GM18507 (cell line): Measurements from ENCODE around the gene CEP97.
"Not testable (repeated sequence)": the region's sequence is repeated elsewhere in the genome, so short reads cannot be mapped to it uniquely, and the experiment has no call there.

ENCODE experiments used
- DNase-seq: peaks from one replicate; pipeline ENCODE4 v3.0.0; 2011; ENCODE audit warnings: low read depth; ENCODE audit not compliant: insufficient read length; ENCODE audit errors: extremely low spot score
- FAIRE-seq: peaks from 2 replicates; lab custom pipeline; 2011; peaks lifted over from hg19 to GRCh38; lab: Jason Lieb, UNC

Gene CEP97

GRCh38 chr3:101695779-101696372, 28.5 kb upstream of the CEP97 start:
- DNase-seq (no peak), FAIRE-seq (peak; percentile 67)

- no peak for DNase-seq
- no peak for FAIRE-seq
These were observed 22.4 kb upstream of the CEP97 start for GRCh38 chr3:101701696-101702634.

- FAIRE-seq: no peak
These were observed 21.7 kb upstream of the CEP97 start for GRCh38 chr3:101702726-101703125.

DNA sequence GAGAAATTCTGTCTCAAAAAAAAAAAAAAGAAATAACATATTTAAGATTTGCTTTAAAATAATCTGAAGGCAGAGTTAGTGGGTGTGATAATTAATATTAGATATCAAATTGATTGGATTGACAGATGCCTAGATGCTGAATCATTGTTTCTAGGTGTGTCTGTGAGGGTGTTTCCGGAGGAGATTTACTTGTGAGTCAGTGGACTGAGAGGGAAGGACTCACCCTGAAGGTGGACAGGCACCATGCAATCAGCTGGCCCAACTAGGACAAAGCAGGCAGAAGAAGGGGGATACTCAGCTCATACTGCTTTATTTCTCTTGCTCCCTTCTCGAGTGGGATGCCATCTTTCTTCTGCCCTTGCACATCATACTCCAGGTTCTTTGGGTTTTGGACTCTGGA, 21.2 kb upstream of the CEP97 start:
- no peak for FAIRE-seq
- no peak for DNase-seq

More at GRCh38 chr3:101702726-101703125, 21.7 kb upstream of the CEP97 start:
- DNase-seq: no peak

DNA sequence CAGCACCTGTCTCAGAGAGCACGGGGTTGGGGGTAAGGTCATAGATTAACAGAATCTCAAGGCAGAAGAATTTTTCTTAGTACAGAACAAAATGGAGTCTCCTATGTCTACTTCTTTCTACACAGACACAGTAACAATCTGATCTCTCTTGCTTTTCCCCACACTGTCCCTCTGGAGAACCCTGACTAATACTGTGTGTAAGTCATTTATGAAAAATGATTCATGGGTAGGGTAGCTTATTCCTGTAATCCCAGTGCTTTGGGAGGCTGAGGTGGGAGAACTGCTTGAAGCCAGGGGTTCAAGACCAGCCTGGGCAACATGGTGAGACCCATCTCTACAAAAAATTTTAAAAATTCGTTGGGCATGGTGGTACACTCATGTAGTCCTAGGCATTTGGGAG, 19.8 kb upstream of the CEP97 start:
- DNase-seq, FAIRE-seq: not testable (repeated sequence)

GRCh38 chr3:101709126-101709525, 15.3 kb upstream of the CEP97 start:
- no peak for DNase-seq
- FAIRE-seq: no peak

- no peak for FAIRE-seq
- DNase-seq: no peak
These were observed 6.0 kb upstream of the CEP97 start for GRCh38 chr3:101718455-101718854.

- FAIRE-seq (no peak), DNase-seq (no peak)
These were observed 4.7 kb upstream of the CEP97 start for GRCh38 chr3:101719604-101720185.

GRCh38 chr3:101720851-101721840, 3.3 kb upstream of the CEP97 start:
- FAIRE-seq (peak; percentile 64), DNase-seq (no peak)

GRCh38 chr3:101722394-101723173, 1.8 kb upstream of the CEP97 start:
- DNase-seq (peak; percentile 38), FAIRE-seq (peak; percentile 95)

GRCh38 chr3:101725194-101725889, 928 bp downstream of the CEP97 start:
- peak; percentile 61 for FAIRE-seq
- DNase-seq: no peak

DNA sequence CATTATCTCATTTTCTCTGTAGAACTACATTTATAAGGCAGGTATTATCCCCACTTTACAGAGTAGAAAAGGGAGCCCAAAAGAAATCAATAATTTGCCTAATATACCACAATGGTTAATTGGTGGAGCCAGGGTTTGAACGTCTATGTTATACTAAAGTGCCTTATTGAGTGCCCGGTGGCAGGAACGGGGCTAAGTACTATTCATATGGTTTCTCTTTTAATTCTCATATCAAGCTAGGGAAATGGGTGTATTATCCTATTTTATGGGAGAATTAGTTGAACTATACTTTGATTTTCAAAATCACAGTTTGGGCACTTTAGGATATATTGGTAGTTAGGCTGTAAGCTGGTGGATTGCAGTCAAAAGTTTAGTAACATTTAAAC, 1.5 kb downstream of the CEP97 start:
- DNase-seq: no peak
- FAIRE-seq: no peak

DNA sequence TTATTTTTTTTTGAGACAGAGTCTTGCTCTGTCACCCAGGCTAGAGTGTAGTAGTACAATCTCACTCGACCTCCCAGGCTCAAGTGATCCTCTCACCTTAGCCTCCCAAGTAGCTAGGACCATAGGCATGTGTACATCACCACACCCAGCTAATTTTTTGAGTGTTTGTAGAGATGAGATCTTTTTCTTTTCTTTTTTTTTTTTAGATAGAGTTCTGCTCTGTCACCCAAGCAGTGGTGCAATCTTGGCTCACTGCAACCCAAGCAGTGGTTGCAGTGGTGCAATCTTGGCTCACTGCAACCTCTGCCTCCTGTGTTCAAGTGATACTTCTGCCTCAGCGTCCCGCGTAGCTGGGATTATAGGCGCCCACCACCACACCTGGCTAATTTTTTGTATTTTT, 5.2 kb downstream of the CEP97 start:
- no peak for FAIRE-seq
- no peak for DNase-seq

GRCh38 chr3:101730839-101731238, 6.4 kb downstream of the CEP97 start:
- FAIRE-seq: no peak
- no peak for DNase-seq

DNA sequence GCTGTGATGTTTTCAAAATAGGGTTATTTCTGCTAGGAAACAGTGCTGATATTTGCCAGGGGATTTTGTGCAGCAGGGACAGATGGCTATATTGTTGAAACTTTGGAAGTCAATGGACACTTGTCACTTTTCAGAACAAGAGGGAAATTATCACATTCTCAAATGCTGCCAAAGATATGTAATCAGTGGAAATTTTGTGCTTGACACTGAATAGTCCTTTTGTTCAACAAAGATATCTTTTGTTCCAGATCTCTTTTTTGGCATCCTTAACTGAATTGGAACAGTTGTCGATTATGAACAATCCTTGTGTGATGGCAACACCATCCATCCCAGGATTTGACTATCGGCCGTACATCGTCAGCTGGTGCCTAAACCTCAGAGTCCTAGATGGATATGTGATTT, 7.8 kb downstream of the CEP97 start:
- no peak for DNase-seq

DNA sequence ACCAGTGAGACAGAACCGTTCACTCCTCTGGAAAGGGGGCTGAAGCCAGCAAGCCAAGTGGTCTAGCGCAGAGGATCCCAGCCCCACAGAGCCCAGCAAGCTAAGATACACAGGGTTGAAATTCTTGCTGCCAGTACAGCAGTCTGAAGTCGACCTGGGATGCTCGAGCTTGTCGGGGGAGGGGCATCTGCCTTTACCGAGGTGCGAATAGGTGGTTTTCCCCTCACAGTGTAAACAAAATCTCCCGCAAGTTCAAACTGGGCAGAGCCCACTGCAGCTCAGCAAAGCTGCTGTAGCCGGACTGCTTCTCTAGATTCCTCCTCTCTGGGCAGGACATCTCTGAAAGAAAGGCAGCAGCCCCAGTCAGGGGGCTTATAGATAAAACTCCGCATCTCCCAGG, 11.4 kb downstream of the CEP97 start:
- DNase-seq: no peak
- FAIRE-seq: no peak

More for the DNA sequence above, 7.8 kb downstream of the CEP97 start:
- FAIRE-seq: no peak

DNA sequence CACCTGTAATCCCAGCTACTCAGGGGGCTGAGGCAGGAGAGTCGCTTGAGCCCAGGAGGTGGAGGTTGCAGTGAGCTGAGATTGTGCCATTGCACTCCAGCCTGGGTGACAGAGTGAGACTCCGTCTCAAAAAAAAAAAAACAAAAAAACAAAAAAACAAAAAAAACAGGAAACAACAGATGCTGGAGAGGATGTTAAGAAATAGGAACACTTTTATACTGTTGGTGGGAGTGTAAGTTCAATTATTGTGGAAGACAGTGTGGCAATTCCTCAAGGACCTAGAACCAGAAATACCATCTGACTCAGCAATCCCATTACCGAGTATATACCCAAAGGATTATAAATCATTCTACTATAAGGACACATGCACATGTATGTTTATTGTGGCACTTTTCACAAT, 17.5 kb downstream of the CEP97 start:
- FAIRE-seq, DNase-seq: not testable (repeated sequence)

DNA sequence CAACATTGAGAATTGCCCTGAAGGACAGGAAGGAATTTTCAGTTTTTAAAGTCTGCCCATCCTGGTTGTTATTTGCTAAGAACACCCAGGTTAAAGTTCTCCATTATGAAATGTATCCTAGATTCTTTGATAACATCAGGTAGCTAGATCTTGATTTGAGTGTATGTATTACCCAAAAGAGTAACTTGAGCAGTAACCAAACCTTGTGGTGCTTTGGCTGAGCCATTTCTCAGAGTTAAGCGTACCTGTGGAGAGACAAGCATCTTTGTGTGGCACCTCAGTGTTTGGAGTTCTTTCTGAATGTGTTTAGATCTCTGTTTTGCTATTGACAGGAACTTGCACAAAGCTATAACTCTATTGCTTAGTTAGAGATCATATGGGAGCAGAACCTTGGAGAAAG, 20.4 kb downstream of the CEP97 start:
- no peak for FAIRE-seq

More for the DNA sequence above, 20.4 kb downstream of the CEP97 start:
- DNase-seq: no peak
